Measurements from ENCODE around the gene PLXND1.

Gene PLXND1

GRCh38 chr3:129599607-129600006 is 6.9 kb downstream of the PLXND1 start:
- no peak for TF ChIP-seq CTCF (IDR thresholded peaks at IDR 0.05; ENCODE audit: control insufficient read depth, extremely low read depth, insufficient read depth)
- no peak overlapping the region for H3K4me3 ChIP-seq (ENCODE audit: low read depth, low read length)
- DNase-seq (ENCODE audit: low read depth), result no peak

DNA sequence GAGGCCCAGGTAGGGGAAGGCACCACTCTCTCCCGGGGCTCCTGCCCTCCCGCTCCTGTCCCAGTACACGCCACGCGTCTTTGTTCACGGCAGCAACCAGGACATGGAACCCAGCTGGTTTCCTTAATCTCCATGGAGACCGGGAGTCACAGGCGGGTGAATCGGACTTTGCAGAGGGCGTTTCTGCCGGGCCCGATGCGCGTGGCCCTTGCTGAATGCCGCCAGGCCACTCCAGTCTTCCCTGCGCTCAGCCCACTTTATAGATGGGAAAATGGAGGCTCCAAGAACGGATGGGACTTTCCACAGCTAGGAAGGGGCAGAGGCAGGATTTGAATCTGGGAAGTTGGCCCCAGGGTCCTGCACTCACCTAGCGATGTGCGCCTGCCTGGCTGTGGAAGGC is 7.4 kb downstream of the PLXND1 start:
- no peak for DNase-seq (ENCODE audit: low read depth)
- TF ChIP-seq CTCF (IDR thresholded peaks at IDR 0.05; ENCODE audit: control insufficient read depth, extremely low read depth, insufficient read depth), result no peak
- H3K4me3 ChIP-seq (ENCODE audit: low read depth, low read length), result no peak overlapping the region

DNA sequence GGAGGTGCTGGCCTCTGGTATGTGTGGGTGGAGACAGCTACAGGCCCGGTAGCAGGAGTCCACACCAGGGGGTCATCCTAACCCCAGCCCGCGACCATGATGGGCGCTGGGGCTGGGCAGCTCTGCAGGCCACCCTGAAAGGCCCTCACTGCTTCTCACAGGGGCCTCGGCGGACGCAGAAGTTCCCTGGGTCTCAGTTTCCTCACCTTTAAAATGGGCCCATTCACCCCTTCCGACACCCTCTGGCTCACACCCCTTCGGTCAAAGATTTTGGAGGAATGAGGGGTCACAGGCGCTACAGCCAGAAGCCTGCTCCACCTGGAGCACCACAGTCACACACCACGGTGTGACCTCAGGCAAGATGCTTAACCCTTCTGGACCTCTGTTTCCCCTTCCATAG is 8.0 kb downstream of the PLXND1 start:
- H3K4me3 ChIP-seq (ENCODE audit: low read depth, low read length), result no peak overlapping the region
- TF ChIP-seq CTCF (IDR thresholded peaks at IDR 0.05; ENCODE audit: control insufficient read depth, extremely low read depth, insufficient read depth), result no peak
- DNase-seq (ENCODE audit: low read depth), result no peak

DNA sequence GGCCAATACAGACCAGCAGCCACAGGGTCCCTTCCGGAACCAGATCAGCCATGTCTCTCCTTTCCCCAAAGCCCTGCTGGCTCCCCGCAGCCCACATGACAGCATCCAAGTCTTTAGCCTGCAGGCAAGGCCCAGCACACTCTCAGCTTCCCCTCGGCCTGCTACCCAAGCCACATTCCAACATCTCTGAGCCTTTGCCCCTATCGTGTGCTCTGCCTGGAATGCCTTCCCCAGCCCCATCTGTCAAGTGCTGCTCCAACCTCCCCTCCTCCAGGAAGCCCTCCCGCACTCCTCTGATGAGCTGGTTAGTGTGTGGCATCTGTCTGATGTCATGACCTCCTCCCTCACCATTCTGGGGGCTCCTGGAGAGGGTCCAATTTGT is 8.5 kb downstream of the PLXND1 start:
- TF ChIP-seq CTCF (IDR thresholded peaks at IDR 0.05; ENCODE audit: control insufficient read depth, extremely low read depth, insufficient read depth), result no peak
- DNase-seq (ENCODE audit: low read depth), result no peak
- no peak overlapping the region for H3K4me3 ChIP-seq (ENCODE audit: low read depth, low read length)

DNA sequence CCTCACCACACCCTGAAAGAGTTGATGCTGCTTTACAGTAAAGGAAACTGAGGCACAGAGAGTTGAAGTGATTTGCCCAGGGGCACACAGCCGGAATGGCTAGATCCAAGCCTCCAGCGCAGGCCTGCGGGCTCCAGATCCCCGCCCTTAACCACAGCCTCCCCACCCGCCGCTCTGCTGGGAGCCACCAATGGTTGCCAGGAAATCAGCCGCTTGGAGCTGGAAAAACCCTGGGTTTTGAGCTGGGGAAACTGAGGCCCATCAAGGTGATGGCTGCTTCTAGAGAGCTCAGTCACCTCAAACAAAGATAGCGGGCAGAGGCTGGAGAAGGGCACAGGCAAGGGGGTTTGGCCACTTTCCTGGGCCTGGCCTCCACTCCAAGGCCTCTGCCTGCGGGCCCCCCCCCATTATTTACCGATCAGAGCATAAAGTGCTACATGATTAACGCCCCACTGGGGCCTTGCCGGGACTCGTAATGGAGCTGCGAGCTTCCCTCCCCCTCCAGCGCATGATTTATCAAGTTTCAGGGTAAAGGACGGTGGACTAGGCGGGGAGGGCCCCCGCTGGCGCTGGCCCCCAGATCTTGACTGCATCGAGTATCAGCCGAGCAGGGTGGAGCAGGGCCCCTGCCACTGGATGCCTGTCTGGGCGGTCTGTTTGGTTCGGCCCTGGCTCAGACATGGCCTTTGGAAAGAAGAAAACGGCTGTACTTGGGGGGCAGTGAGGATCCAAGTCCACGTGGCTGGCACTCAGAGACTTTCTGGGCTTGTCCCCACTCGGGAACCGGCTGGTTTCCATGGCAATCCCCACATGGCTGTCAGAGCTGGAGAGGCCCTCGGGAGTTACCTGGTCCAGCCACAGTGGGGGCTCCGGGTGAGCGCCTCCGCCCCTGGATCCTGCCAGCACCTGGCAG is 9.1 kb downstream of the PLXND1 start:
- no peak for DNase-seq (ENCODE audit: low read depth)
- no peak overlapping the region for H3K4me3 ChIP-seq (ENCODE audit: low read depth, low read length)
- no peak for TF ChIP-seq CTCF (IDR thresholded peaks at IDR 0.05; ENCODE audit: control insufficient read depth, extremely low read depth, insufficient read depth)

DNA sequence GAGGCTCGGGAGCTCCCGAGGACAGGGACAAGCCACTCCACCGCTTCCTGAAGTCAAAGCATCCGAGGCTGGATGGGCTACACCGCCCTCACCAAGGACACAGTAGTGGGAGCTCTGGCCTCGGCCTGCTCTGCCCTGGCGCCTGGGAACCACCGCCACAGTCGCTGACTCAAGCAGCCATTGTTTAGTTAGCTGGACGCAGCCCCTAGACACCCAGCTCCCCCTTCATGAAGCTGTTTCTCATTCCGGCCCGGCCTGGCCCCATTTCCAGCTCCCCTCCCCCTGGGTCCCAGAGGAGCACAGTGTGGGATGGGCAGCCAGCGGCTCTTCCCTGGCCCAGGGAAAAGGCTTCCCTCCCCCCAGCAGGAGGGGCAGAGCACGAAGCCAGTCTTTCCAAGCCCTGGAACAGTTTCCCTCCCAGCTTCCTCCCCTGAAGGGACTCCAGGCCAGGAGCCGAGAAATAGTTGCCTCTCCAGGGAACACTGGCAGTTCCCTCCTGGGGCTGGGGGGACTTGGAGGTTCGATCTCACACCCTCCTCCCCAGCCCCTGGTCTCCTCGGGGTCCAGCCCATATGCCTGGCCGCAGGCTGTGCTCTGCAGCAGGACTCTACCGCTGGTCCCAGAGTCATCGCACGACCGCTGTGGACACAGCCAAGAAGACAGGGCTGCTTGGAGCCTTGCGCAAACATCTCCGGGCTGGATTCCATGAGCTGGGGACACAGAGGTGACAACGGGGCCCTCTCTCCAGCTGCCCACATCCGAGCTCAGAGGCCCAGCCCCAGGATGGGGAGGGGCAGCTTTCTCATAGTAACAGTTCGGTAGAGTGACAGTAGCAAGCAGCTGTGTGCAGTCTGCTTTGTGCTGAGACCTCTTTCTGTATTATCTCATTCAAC is 10.0 kb downstream of the PLXND1 start:
- H3K4me3 ChIP-seq (ENCODE audit: low read depth, low read length), result no peak overlapping the region
- TF ChIP-seq CTCF (IDR thresholded peaks at IDR 0.05; ENCODE audit: control insufficient read depth, extremely low read depth, insufficient read depth), result no peak
- no peak for DNase-seq (ENCODE audit: low read depth)
